ENCODE results near the gene MBNL2. TPM values are rescaled to one million over a fixed set of nuclear protein-coding genes. Genes with fewer than 3 reads are reported as not detected.
A peak's percentile ranks its signal among the peaks of the same experiment; 100 is the strongest.

MBNL2 gene
- total and polyA plus RNA-seq, 2 of the 4 experiments (the other 2 are of a cell fraction): 26.9 to 103 TPM

- WGBS, 2 experiments (ENCODE audit: extremely low coverage in 2 of 2, insufficient read length in 1 of 2): no CpG with 5 or more reads among the region's 7 CpGs
- H4K5ac ChIP-seq (ENCODE audit: low read depth, low read length): no peak overlapping the region
- peak overlapping the region; percentile 89 for H3K4me2 ChIP-seq (ENCODE audit: low read depth, low read length)
- peaks cover 24% of the 10 kb centered on the region for H3K4me1 ChIP-seq (ENCODE audit: control insufficient read depth, insufficient read depth, low read length)
- no peaks in the 10 kb centered on the region for H3K9me3 ChIP-seq (ENCODE audit: control insufficient read depth, insufficient read depth, low read length)
- ATAC-seq (ENCODE audit: low read depth) (no peak), DNase-seq (no peak)
- POLR2A ChIA-PET (ENCODE audit: unreplicated experiment): interaction anchor here (0.7 to 1.4 kb wide), 2 partner anchors 11 to 75 kb away, joined by 3 read pairs; no protein-coding TSS in a partner anchor
- no peak overlapping the region for H2BK15ac ChIP-seq (ENCODE audit: low read depth, low read length)
- peak overlapping the region; percentile 21; the same call in 1 of the 2 replicates for H3K4ac ChIP-seq (ENCODE audit: low read depth, low read length)
- peaks cover 1% of the 10 kb centered on the region; the same call in 1 of the 2 replicates for H3K36me3 ChIP-seq (ENCODE audit: control insufficient read depth, insufficient read depth, low read length)
- H3K18ac ChIP-seq (ENCODE audit: low read depth, low read length): peak overlapping the region; percentile 65; the same call in 1 of the 2 replicates
- H2BK5ac ChIP-seq (ENCODE audit: low read depth, low read length, poor library complexity, severe bottlenecking): peak overlapping the region; percentile 61
- no peak overlapping the region for H2AK9ac ChIP-seq (replicated peaks; ENCODE audit: low read depth, low read length, poor library complexity)
- H3K27me3 ChIP-seq (ENCODE audit: control insufficient read depth, insufficient read depth, low read length): no peaks in the 10 kb centered on the region
- no peak overlapping the region for H2AFZ ChIP-seq (replicated peaks; ENCODE audit: low read length, poor library complexity)
- H2AK5ac ChIP-seq (ENCODE audit: low read depth, low read length): no peak overlapping the region
- H3K9ac ChIP-seq (ENCODE audit: low read depth, low read length): no peak overlapping the region
- H2BK120ac ChIP-seq (ENCODE audit: low read depth, low read length): peak overlapping the region; percentile 36; the same call in 1 of the 2 replicates
- dilution Hi-C loops (cut with HindIII; ENCODE audit: low sequenced_read_pairs, unreplicated experiment): no loop called here
- peak overlapping the region; percentile 54 for H3K14ac ChIP-seq (replicated peaks; ENCODE audit: low read depth, low read length)
- in situ Hi-C loops (cut with MboI; ENCODE audit: low sequenced_read_pairs): no loop called here
- BruUV-seq (replicated peaks): no TSS peak
- H4K8ac ChIP-seq (ENCODE audit: low read depth in 2 of 2, low read length in 2 of 2): peak overlapping the region in 1 of 2 experiments; percentile 6; a peak in 2 of 4 replicates
- H3K23ac ChIP-seq (ENCODE audit: low read depth, low read length): peak overlapping the region; percentile 51; the same call in 1 of the 2 replicates
- intact Hi-C loops (cut with micrococcal nuclease): no loop called here
- CTCF ChIA-PET: no interaction called here
- H3K4me3 ChIP-seq (ENCODE audit: insufficient read depth, low read depth, low read length): no peak overlapping the region
- peak overlapping the region; percentile 7; the same call in 1 of the 2 replicates for H2BK20ac ChIP-seq (ENCODE audit: low read depth, low read length)
- H4K20me1 ChIP-seq (ENCODE audit: insufficient read depth, low read length): peaks cover 29% of the 10 kb centered on the region; the same call in 1 of the 2 replicates
- H4K91ac ChIP-seq (ENCODE audit: insufficient read depth, low read depth, low read length): no peak overlapping the region
- H3K56ac ChIP-seq (ENCODE audit: extremely low read depth, insufficient read depth, low read length): 0 out of 2 replicates have a peak overlapping the region, but pooled peaks have one; percentile 2
- H3K27ac ChIP-seq (ENCODE audit: insufficient read depth, low read length): peak overlapping the region; percentile 70; the same call in 1 of the 2 replicates
- H3K9me1 ChIP-seq (ENCODE audit: insufficient read depth, low read length): peaks cover 25% of the 10 kb centered on the region
- peaks cover 33 to 68% of the 10 kb centered on the region in 2 experiments for H3K79me1 ChIP-seq (ENCODE audit: low read depth in 1 of 2, low read length in 2 of 2)
- TF ChIP-seq USF2 (IDR thresholded peaks at IDR 0.05; ENCODE audit: low read depth, low read length) (no peak), CHD1 (IDR thresholded peaks at IDR 0.05; ENCODE audit: low read depth, low read length) (no peak), RAD21 (IDR thresholded peaks at IDR 0.05; ENCODE audit: low read length) (no peak), RCOR1 (IDR thresholded peaks at IDR 0.05; ENCODE audit: insufficient replicate concordance, low read length) (no peak), CTCF (conservative IDR thresholded peaks at IDR 0.05; ENCODE audit: low read depth, low read length) (no peak), MXI1 (IDR thresholded peaks at IDR 0.05; ENCODE audit: borderline replicate concordance, low read depth, low read length) (no peak), RFX5 (IDR thresholded peaks at IDR 0.05; ENCODE audit: low read depth, low read length) (no peak), CEBPB (IDR thresholded peaks at IDR 0.05; ENCODE audit: low read depth, low read length) (no peak), NFE2L2 (IDR thresholded peaks at IDR 0.05; ENCODE audit: low read depth, low read length) (no peak), MAFK (IDR thresholded peaks at IDR 0.05; ENCODE audit: low read depth, low read length) (no peak), POLR2A (IDR thresholded peaks at IDR 0.05; ENCODE audit: low read depth, low read length) (no peak), SMC3 (IDR thresholded peaks at IDR 0.05; ENCODE audit: low read depth, low read length) (no peak), ELK1 (IDR thresholded peaks at IDR 0.05; ENCODE audit: borderline replicate concordance, low read depth, low read length) (no peak), MAZ (IDR thresholded peaks at IDR 0.05; ENCODE audit: borderline replicate concordance, low read depth, low read length) (no peak)
These were observed 85.2 kb downstream of the MBNL2 start for GRCh38 chr13:97307118-97307881.

Data from IMR-90 (cell line).